Heart left ventricle (tissue), 16 donors: ENCODE data around the gene KCNK18. TPM values are rescaled to one million over a fixed set of nuclear protein-coding genes. Genes with fewer than 3 reads are reported as not detected.

ENCODE experiments used
- ATAC-seq, 4 donors: fragments of 200-7000 bp; cut with Tn5 transposase; one replicate each; pipeline ENCODE4 v1.9.1; 2020 to 2022; ENCODE audit warnings: moderate library complexity in 4 of 4, mild to moderate bottlenecking in 3 of 4, moderate number of reproducible peaks in 1 of 4
- DNase-seq, 5 donors: peaks; one replicate each; pipeline ENCODE4 v3.0.0-alpha.2; 2020
- H3K27ac ChIP-seq, 12 donors: fragments of 200-600 bp; sonication (generic) in 4 of 12; one replicate each; pipeline versions ENCODE4 v1.5.0 to v1.8.0; 2016 to 2022; ENCODE audit warnings: mild to moderate bottlenecking in 2 of 12
- H3K27me3 ChIP-seq, 9 donors: fragments of 200-600 bp; sonication (generic) in 2 of 9; one replicate each; pipeline versions ENCODE4 v1.5.1 to v1.8.0; 2016 to 2022; ENCODE audit warnings: mild to moderate bottlenecking in 3 of 9
- H3K36me3 ChIP-seq, 9 donors: fragments of 200-600 bp; sonication (generic) in 2 of 9; one replicate each; pipeline versions ENCODE4 v1.5.0 to v1.8.0; 2018 to 2022; ENCODE audit warnings: mild to moderate bottlenecking in 2 of 9
- H3K4me1 ChIP-seq, 12 donors: fragments of 200-600 bp; sonication (generic) in 4 of 12; one replicate each; pipeline versions ENCODE4 v1.5.0 to v1.8.0; 2016 to 2022; ENCODE audit warnings: mild to moderate bottlenecking in 3 of 12
- H3K4me3 ChIP-seq, 12 donors: fragments of 200-600 bp; sonication (generic) in 4 of 12; one replicate each; pipeline versions ENCODE4 v1.5.0 to v1.8.0; 2017 to 2022; ENCODE audit warnings: mild to moderate bottlenecking in 9 of 12, moderate library complexity in 4 of 12
- H3K9me3 ChIP-seq, 12 donors: fragments of 200-600 bp; sonication (generic) in 4 of 12; one replicate each; pipeline versions ENCODE4 v1.5.0 to v1.8.0; 2016 to 2022; ENCODE audit warnings: mild to moderate bottlenecking in 1 of 12
- CTCF ChIP-seq, 12 donors: fragments of 200-600 bp; sonication (generic) in 4 of 12; IDR thresholded peaks; one replicate each; pipeline versions ENCODE4 v1.5.0 to v1.8.0; 2018 to 2022; ENCODE audit warnings: antibody characterized with exemption in 12 of 12, mild to moderate bottlenecking in 5 of 12
- POLR2A ChIP-seq, 2 donors: fragments of 450-650 bp; IDR thresholded peaks; one replicate each; pipeline ENCODE4 v1.6.1; 2017; ENCODE audit warnings: antibody characterized with exemption in 2 of 2, mild to moderate bottlenecking in 2 of 2, moderate library complexity in 2 of 2
- WGBS, 4 donors: extraction: QIAGEN DNeasy Blood & Tissue Kit in 2 of 4; methylation state at CpG; one replicate each; pipeline versions ENCODE4 v1.1.5 to v1.1.7; 2013 to 2018; 5-methylcytosine and 5-hydroxymethylcytosine counted together
- intact Hi-C, 10 donors: fragments of 100-400 bp; cut with DNase I; formaldehyde crosslinking; loops; one replicate each; pipeline versions ENCODE4 v1.11.1 to v1.14.2; 2022
- polyA plus RNA-seq, 2 donors: library from polyadenylated mRNA; stranded (reverse); fragments of 200-250 nt; gene quantifications; one replicate each; pipeline ENCODE4 v1.2.3, GENCODE V29; 2013
- total RNA-seq, 9 donors: library from RNA; depleted of rRNA in 2 of 9; stranded (reverse); fragments of >200 nt in 2 of 9; fragmentation: NEBNext Ultra II Directional in 3 of 9; extraction: Animal tissue kit (Norgen Biotek cat#: 25700) in 3 of 9; gene quantifications; one replicate each; pipeline versions ENCODE4 v1.1.0 to v1.2.4, GENCODE V29; 2016 to 2023
- donor health status: ischemic (EF 13 %, LVEDD 7.1; RV severe dilation, severe dysfunction).
- donor health status: healthy with polysubstance abuse.
- donor health status: DM: no; HTN: yes; CAD: no.
- donor health status: DM: no; HTN: no; CAD: no.
- donor health status: ischemic (EF 25% LVEDD 6.9; RV normal size, moderate dysfunction).
- donor health status: ischemic (EF 25% LVEDD 5.7; RV mildly dilated, moderate dysfunction).
- donor health status: healthy.
- donor health status: DM: yes; HTN: yes; CAD: no.
- donor health status: ischemic (EF 35%, LVEDD 5.7; RV mildly dilated, moderate dysfunction).
- donor health status: nonischemic (EF 11% LVEDD 7.7; RV severe dilation, severe dysfunction).
- donor health status: DM: yes; HTN: yes; CAD: no.
- donor health status: PGD.
- donor health status: ischemic (EF 29% LVEDD 5.4; RV normal size, mild dysfunction).
- donor health status: nonischemic (EF 23%, LVEDD 6.1; RV moderate dilation, normal function).

The KCNK18 gene
- total and polyA plus RNA-seq, 11 donors = not detected

DNA sequence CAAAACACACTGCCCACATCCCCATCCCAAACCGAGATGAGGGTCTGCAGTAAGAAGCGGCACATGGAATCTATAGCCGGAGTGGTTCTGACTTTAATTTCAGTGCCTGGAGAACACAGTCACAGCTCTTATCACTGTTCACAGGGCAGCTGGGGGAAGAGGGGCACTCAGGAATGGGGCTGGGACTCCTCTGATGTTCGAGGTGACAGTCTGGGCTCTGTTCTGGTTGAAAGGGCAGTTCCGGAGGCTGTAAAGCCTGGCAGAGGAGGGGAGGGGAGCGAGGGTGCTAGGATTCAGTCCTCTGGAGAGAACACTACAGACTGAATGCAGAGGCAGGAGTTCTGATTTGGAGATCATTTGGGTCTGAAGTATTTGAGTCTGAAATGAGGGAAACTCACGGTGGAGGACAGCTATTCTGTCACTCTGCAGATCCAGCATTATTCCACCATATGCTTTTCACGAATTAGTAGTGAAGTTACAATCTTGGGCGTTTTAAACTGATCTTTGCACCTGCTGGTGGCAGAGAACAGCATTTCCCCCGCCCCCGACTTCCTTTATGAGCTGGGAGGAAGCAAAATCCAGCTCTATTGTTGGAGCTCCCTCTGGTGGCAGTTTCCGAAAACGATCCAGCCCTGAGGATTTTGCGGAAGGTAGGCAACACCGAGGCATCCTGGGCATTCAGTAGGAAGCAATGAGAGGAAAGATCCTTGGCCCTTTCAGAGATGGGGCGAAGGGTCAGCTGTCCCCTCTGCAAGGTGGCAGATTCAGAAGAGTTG is 22.7 kb upstream of the KCNK18 start:
- TF ChIP-seq POLR2A (IDR thresholded peaks at IDR 0.05) (no peak), CTCF (IDR thresholded peaks at IDR 0.05) (peak; percentile 69 to 89 (median 80))
- Histone ChIP-seq H3K4me3 (peak overlapping the region; percentile 14 to 54 (median 44)), H3K36me3 (no peaks in the 10 kb centered on the region), H3K27me3 (peaks cover 25 to 80% (median 47%) of the 10 kb centered on the region in 9 donors), H3K4me1 (peaks cover 0 to 16% (median 10%) of the 10 kb centered on the region in 12 donors), H3K27ac (no peak overlapping the region), H3K9me3 (no peaks in the 10 kb centered on the region)
- WGBS, 4 donors = 5 to 9% (median 8%) methylated on average over 16 of the region's 16 CpGs
- peak; percentile 64 to 74 (median 70) for DNase-seq
- intact Hi-C loops = loop anchor here (1.0 to 10.0 kb wide), 7 partner anchors 376 to 547 kb away; no protein-coding TSS in a partner anchor
- peak; percentile 58 to 95 (median 86) for ATAC-seq

- DNase-seq (peak in 1 of 5 donors; percentile 28), ATAC-seq (peak; percentile 20 to 46 (median 40))
- intact Hi-C loops = loop anchor here (1.0 to 10.0 kb wide), 5 partner anchors 377 to 491 kb away; no protein-coding TSS in a partner anchor
- Histone ChIP-seq H3K4me1 (peaks cover 0 to 16% (median 10%) of the 10 kb centered on the region in 12 donors), H3K27me3 (peaks cover 22 to 80% (median 39%) of the 10 kb centered on the region in 9 donors), H3K36me3 (no peaks in the 10 kb centered on the region), H3K9me3 (no peaks in the 10 kb centered on the region), H3K4me3 (peak overlapping the region; percentile 14 to 54 (median 44)), H3K27ac (no peak overlapping the region)
- TF ChIP-seq POLR2A (IDR thresholded peaks at IDR 0.05) (no peak), CTCF (IDR thresholded peaks at IDR 0.05) (peak in 2 of 12 donors; percentile 27 to 33)
- 1 to 2% (median 2%) methylated on average over 24 to 46 of the region's 46 CpGs for WGBS, 4 donors
These were observed 21.9 kb upstream of the KCNK18 start for GRCh38 chr10:117175215-117175900.

DNA sequence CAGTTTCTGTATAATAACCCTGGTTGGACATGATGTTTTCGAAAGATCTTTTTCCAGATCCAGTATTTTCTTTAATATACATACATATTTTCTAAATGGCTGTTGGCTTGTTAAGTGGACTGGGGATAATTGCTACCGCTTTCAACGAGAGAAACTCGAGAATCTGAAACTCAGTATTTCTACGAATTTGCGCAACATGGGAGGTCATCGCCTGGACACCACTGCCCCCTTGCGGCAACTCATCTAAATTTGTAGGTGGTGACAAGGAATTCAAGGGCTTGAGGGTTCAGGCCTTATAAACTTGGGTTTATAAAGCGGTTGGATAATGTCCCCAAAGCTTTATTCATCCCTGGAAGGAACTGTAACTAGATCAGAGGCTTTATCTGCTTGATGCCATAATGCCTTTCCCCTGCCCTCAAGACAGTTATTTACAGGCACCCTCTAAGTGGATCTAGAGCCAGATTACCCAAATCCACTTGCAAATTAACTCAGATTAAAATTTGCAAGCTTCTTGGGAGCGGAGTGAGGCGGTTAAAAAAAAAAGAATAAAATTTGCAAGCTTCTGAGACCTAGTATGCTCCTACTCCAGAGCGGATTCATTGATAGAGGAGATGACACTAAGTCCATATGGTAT is 21.3 kb upstream of the KCNK18 start:
- Histone ChIP-seq H3K4me3 (peak overlapping the region in 11 of 12 donors; percentile 14 to 54 (median 45)), H3K27me3 (peaks cover 18 to 79% (median 33%) of the 10 kb centered on the region in 9 donors), H3K4me1 (peaks cover 0 to 16% (median 10%) of the 10 kb centered on the region in 12 donors), H3K9me3 (no peaks in the 10 kb centered on the region), H3K27ac (no peak overlapping the region), H3K36me3 (no peaks in the 10 kb centered on the region)
- ATAC-seq (peak in 2 of 4 donors; percentile 71 to 83), DNase-seq (peak; percentile 61 to 83 (median 68))
- WGBS, 4 donors = 17 to 24% (median 20%) methylated on average over 12 of the region's 12 CpGs
- intact Hi-C loops = loop anchor here (1.0 to 10.0 kb wide), 5 partner anchors 377 to 491 kb away; no protein-coding TSS in a partner anchor
- peak; percentile 53 to 81 (median 71) for TF ChIP-seq CTCF (IDR thresholded peaks at IDR 0.05)
- TF ChIP-seq POLR2A (IDR thresholded peaks at IDR 0.05) = no peak
